Mononuclear cell (primary cell): ENCODE data around the gene CABP2. TPM values are rescaled to one million over a fixed set of nuclear protein-coding genes. Genes with fewer than 3 reads are reported as not detected.
"Not testable (repeated sequence)": the region's sequence is repeated elsewhere in the genome, so short reads cannot be mapped to it uniquely, and the experiment has no call there.

Experiments
- H3K27me3 ChIP-seq: 2 replicates; pipeline ENCODE4 v1.6.0; 2011; ENCODE audit warnings: low read length, control low read depth; ENCODE audit not compliant: insufficient read depth
- H3K4me1 ChIP-seq: 2 replicates; pipeline ENCODE4 v1.5.1; 2011; ENCODE audit warnings: mild to moderate bottlenecking, low read length, control low read depth; ENCODE audit not compliant: insufficient read depth
- H3K4me3 ChIP-seq: 2 replicates; pipeline ENCODE4 v1.5.1; 2011; ENCODE audit warnings: mild to moderate bottlenecking, low read length, moderate library complexity
- H3K9me3 ChIP-seq: 2 replicates; pipeline ENCODE4 v1.5.1; 2011; ENCODE audit warnings: low read depth, mild to moderate bottlenecking, control low read depth, low read length
- total RNA-seq: library from RNA; depleted of rRNA; stranded (reverse); fragments of >200 nt; gene quantifications from one replicate; pipeline ENCODE4 v1.2.3, GENCODE V29; 2012

The CABP2 gene
- not detected for total RNA-seq

DNA sequence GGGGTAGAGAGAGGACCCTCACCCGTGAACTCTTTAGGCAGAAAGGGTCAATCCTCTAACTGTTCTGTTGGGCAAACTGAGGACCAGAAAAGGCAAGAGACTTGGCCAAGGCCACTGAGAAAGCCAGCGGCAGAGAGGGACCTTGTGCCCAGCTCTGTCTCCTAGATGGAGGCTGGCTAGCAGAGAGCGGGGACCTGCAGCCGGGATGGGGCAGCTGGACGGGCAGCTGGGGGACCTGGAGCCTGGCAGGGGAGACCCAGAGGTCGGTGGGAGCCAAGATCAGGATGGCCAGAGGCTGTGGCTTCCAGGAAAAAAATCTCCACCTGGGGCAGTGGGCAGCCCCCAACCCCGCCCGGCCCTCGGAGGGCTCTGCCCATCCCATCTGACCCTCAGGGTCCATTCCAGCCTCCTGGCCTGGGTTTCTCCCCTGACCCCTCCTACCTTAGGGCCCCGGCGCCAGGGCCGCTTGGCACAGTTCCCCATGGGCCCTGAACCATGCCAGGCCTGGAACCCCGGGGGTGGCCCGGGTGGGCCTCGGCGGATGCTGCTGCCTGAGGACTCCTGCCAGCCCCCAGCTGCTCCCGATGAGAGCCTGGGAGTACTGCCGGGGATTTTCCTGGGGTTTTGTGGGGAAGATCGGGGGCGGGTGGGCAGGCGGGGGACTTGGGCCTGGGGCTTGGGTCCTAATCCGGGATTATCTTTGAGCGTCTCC lies at the start of gene CABP2:
TSS of gene CABP2 (minus strand) at position 603 of the 712 bp plus-strand sequence. CDS start at position 483, 120 bp downstream.
- no peaks in the 10 kb centered on the region for H3K4me1 ChIP-seq
- no peaks in the 10 kb centered on the region for H3K9me3 ChIP-seq
- H3K4me3 ChIP-seq = no peak within 1 kb of the TSS
- H3K27me3 ChIP-seq = no peaks in the 10 kb centered on the region

DNA sequence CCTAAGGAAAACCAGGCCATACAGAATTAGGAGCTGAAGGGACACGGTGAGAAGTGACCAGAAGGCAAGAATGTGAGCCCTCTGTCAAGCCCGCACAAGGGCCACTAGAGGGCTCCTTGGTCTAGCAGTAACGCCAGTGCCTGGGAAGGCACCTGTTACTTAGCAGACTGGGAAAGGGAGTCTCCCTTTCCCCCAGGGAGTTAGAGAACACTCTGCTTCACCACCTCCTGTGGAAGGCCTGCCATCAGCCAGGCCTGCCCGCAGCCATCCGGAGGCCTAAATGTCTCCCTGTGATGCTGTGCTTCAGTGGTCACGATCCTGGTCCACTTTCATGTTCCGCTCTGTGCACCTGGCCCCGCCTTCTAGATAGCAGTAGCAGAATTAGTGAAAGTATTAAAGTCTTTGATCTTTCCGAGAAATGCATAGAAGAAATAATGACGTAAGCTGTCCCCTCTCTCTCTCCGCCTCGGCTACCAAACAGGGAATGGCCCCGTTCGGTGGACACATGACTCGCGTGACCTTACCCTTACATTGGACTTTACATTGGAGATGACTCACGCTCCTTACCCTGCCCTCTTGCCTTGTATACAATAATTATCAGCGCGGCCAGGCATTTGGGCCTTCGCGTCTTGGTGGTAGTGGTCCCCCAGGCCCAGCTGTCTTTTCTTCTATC lies 49.6 kb upstream of the CABP2 start:
- no peaks in the 10 kb centered on the region for H3K4me1 ChIP-seq
- no peak overlapping the region for H3K4me3 ChIP-seq
- peaks cover 13% of the 10 kb centered on the region for H3K27me3 ChIP-seq
- H3K9me3 ChIP-seq = no peaks in the 10 kb centered on the region

DNA sequence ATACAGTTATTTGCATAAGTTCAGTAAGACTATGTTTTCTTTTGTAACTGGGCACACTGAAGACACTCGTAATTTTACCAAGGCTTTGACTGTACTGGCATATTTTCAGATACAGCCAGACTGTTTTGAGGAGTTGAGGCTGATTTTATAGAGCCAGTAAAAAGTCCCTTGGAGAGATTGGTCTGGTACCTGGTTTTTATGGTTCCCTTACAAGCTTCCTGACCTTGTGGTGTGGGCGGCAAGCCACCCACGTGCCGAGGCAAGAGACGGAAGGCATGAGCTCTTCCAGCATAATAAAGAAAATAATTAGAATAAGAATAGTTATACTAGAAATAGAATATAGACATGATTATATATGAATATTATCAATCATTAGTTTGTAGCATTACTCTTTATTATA lies 49.1 kb upstream of the CABP2 start:
- Histone ChIP-seq H3K4me3 (no peak overlapping the region), H3K27me3 (peaks cover 13% of the 10 kb centered on the region), H3K4me1 (no peaks in the 10 kb centered on the region), H3K9me3 (no peaks in the 10 kb centered on the region)

DNA sequence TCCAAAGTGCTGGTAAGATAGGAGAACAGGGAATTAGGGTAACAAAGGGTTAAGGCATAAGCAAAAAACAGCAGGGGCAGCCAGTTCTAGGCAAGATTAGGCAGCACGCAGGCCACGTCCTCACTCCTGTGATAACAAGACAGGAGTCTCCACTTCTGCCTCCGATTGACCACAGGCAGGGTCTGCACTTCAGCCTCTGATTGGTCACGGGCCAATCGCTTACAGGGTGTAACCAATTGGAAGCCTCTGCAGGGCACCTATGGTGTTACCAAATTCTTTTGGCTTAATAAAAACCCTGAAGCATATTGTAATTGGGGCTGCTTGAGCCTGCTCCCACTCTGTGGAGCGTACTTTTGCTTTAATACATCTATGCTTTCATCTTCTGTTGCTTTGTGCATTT lies 48.2 kb upstream of the CABP2 start:
- Histone ChIP-seq H3K9me3 (no peaks in the 10 kb centered on the region), H3K4me1 (no peaks in the 10 kb centered on the region), H3K4me3 (no peak overlapping the region), H3K27me3 (peaks cover 12% of the 10 kb centered on the region)

DNA sequence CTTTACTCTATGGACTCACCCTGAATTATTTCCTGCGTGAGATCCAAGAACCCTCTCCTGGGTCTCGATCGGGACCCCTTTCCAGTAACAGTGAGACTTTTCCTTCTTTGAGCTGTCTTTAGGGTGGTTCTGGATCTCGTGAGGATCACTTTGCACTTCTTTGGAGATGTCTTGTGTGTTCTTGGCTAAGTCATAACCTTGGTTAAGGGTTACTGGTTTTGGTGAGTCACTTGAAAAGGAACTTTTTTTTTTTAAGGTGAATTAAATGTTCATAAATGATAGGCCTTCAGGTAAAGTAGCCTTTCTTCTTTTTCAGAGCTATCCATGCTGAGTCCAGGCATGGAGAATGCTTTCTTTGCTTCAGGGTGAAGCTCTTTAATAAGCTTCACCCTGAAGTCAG lies 41.0 kb upstream of the CABP2 start:
- H3K27me3 ChIP-seq = no peaks in the 10 kb centered on the region
- no peaks in the 10 kb centered on the region for H3K9me3 ChIP-seq
- H3K4me3 ChIP-seq = no peak overlapping the region
- no peaks in the 10 kb centered on the region for H3K4me1 ChIP-seq

DNA sequence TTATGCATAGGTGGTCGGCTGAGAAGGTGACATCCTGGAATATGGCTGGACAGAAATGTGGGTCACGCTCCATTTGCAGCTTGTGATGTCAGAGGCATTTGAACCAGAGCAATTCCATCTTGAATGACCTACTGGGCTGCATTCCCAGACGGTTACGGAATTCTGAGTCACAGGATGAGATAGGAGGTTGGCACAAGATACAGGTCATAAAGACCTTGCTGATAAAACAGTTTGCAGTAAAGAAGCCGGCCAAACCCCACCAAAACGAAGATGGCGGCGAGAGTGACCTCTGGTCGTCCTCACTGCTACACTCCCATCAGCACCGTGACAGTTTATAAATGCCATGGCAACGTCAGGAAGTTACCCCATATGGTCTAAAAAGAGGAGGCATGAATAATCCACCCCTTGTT lies 40.5 kb upstream of the CABP2 start:
- not testable (repeated sequence) for H3K4me1 ChIP-seq, H3K27me3 ChIP-seq, H3K9me3 ChIP-seq, H3K4me3 ChIP-seq

DNA sequence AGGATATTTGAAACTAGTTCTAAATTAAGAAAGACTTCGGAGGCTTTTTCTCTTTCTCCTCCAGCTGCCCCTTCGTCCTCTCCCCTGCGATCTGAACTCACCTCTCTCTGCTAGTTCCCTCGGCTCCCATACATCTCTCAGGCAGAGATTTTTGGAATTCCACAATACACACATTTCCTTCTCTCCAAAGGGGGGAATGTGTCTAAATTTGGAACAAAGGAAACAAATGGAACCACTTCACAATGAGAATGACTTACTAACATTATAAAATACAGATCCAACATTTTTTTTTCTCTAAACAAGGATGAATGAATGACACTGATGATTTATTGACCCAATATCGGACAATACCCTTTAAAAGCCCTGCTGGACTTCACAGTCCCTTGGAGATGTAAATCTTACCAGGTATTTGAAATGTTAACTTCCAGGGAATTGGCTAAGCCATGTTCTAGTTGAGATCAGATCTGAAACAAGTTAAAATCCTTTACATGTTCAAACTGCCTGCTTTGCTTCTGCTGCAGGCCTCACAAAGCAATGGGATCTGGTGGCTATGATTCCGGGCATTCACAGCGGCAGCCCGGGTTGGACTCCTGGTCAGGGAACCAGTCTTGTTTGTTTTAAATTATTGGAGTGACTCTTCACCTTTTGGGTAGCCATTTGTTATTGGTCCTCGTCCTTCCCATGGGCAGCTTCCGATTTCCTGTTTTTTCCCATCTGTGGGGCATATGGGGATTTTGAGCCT lies 39.9 kb upstream of the CABP2 start:
- no peaks in the 10 kb centered on the region for H3K4me1 ChIP-seq
- H3K9me3 ChIP-seq = no peaks in the 10 kb centered on the region
- no peaks in the 10 kb centered on the region for H3K27me3 ChIP-seq

DNA sequence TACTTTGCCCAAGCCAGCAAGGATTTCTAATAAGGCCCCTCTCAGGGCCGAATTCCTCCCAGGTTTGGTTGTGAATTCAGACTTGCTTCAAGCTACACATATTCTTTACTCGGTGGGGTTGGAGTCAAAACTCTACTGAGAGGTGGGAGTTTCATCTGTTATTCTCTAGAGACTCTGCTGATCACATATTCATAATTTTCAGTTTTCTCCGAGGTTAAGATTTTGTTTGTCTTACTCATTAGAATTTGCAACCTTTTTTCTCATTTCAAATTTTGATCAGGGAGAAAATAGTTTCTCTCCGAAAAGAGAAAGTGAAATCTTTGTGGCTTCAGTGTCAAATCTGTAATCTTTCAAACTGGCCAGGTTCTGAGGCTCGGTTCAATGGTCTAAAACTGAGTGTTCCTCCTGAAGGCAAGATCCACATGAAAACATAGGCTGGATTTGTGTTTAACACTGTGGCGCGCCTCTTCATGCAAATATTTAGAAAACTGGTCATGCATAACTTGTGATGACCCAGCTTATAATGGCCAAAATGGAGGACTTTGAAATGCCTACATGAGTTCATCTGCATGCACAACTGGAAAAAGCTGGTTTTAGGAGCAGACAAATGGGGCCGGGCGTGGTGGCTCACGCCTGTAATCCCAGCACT lies 38.8 kb upstream of the CABP2 start:
- H3K27me3 ChIP-seq = no peaks in the 10 kb centered on the region
- H3K4me3 ChIP-seq = no peak overlapping the region
- H3K4me1 ChIP-seq = no peaks in the 10 kb centered on the region
- no peaks in the 10 kb centered on the region for H3K9me3 ChIP-seq

More for the DNA sequence above, 39.9 kb upstream of the CABP2 start:
- no peak overlapping the region for H3K4me3 ChIP-seq

DNA sequence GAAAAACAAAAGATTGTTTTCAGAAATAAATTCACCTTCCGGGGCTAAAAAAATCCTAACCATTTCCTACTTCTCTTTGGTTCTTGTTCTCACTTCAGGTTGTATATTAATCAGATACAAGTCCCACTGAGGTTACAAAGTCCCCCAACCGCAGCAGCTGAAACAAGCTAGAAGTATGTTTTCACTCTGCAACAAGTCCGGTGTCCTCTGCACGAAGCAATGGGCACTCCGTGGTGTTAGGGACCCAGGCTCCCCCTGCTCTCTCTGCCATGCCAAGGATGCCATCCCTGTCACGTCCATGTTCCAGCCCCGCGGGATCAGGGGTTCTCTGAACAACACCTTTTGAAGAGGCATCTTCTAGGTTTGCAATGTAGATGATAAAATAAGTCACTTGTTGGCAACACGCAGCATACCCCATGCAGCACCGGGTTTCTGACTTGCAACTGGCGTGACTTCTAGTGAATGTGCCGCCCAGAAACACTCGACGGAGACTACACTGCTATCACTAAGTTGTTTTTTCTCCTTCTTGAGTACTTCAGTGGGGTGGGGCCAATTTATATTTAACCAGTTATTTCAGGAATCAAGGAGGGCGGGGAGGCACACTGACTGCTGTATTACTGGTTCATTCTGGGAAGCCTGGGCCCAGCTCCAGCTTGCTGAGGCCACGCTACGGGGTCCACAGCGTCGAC lies 35.0 kb upstream of the CABP2 start:
- H3K4me3 ChIP-seq = no peak overlapping the region
- no peaks in the 10 kb centered on the region for H3K9me3 ChIP-seq
- H3K4me1 ChIP-seq = no peaks in the 10 kb centered on the region
- no peaks in the 10 kb centered on the region for H3K27me3 ChIP-seq

DNA sequence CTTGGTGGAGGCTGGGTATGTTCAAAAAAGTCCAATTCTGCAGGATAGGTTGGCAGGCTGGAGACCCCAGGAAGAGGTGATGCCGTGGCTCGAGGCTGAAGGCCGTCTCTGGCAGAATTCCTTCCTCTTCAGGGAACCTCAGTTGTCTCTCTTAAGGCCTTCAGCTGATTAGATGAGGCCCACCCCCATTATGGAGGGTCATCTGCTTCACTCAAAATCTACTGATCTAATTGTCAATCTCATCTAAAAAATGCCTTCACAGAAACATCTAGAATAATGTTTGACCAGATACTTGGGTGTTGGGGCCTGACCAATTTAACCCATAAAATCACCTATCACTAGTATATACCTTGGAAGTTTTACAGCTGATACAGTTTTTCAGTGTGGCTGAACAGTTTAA lies 33.0 kb upstream of the CABP2 start:
- Histone ChIP-seq H3K4me3 (no peak overlapping the region), H3K4me1 (no peaks in the 10 kb centered on the region), H3K27me3 (no peaks in the 10 kb centered on the region), H3K9me3 (no peaks in the 10 kb centered on the region)

DNA sequence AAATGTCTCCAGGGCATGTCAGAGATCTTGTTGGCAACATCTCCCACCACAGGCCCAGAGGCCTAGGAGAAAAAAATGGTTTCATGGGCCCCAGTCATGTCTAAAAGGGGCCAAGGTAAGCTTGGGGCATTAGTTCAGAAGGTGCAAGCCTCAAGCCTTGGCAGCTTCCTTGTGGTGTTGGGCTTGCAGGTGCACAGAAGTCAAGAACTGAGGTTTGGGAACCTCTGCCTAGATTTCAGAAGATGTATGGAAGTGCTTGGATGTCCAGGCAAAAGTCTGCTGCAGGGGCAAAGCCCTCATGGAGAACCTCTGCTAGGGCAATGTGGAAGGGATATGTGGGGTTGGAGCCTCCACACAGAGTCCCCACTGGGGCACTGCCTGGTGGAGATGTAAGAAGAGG lies 28.5 kb upstream of the CABP2 start:
- H3K4me3 ChIP-seq, H3K27me3 ChIP-seq, H3K9me3 ChIP-seq, H3K4me1 ChIP-seq: not testable (repeated sequence)

DNA sequence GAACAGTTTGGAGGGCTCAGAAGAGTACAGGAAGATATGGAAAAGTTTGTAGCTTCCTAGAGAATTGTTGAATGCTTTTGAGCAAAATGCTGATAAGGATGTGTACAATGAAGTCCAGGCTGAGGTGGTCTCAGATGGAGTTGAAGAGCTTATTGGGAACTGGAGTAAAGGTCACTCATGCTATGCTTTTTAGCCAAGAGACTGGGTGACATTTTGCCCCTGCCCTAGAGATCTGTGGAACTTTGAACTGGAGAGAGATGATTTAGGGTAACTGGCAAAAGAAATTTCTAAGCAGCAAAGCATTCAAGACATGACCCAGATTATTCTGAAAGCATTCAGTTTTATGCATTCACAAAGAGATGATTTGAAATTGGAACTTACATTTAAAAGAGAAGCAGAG lies 27.9 kb upstream of the CABP2 start:
- Histone ChIP-seq H3K9me3 (no peaks in the 10 kb centered on the region), H3K27me3 (no peaks in the 10 kb centered on the region), H3K4me1 (no peaks in the 10 kb centered on the region), H3K4me3 (no peak overlapping the region)

DNA sequence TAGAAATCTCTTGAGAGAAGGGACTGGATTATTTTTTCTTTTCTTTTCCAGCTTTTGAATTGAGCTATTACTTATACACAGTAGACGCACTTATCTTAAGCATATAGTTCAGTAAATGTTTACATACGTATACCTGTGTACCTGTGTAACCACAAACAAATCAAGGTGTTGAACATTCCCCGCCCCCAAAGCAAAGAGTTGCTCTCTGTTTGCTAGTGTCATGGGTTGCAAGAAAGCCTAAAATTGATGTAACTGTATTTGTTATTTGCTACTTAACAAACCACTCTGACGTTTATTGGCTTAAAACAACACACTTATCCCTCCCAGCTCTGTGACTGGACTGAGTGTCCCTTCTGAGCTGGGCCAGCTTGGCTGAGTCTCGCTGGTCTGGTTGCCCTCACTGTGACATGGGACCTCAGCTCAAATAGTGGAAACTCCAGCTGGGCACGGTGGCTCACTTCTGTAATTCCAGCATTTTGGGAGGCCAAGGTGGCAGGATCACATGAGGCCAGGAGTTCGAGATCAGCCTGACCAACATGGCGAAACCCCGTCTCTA lies 25.4 kb upstream of the CABP2 start:
- Histone ChIP-seq H3K27me3 (no peaks in the 10 kb centered on the region), H3K9me3 (no peaks in the 10 kb centered on the region), H3K4me3 (no peak overlapping the region), H3K4me1 (no peaks in the 10 kb centered on the region)

DNA sequence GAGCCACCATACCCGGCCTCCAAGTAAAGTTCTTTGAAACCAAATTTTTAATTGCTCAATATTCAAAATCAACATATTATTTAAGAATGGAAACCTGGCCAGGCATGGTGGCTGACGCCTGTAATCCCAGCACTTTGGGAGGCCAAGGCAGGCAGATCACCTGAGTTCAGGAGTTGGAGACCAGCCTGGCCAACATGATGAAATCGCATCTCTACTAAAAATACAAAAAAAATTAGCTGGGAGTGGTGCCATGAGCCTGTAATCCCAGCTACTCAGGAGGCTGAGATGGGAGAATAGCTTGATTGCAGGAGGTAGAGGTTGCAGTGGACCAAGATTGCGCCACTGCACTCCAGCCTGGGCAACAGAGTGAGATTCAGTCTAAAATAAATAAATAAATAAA lies 24.9 kb upstream of the CABP2 start:
- H3K27me3 ChIP-seq, H3K4me3 ChIP-seq, H3K4me1 ChIP-seq, H3K9me3 ChIP-seq: not testable (repeated sequence)
